Hepatocyte (in vitro differentiated cells): ENCODE measurements around the gene MBOAT2. TPM values are rescaled to one million over a fixed set of nuclear protein-coding genes. Genes with fewer than 3 reads are reported as not detected.

Experiments used
- DNase-seq: peaks from one replicate; pipeline ENCODE4 v3.0.0-alpha.2; 2016; ENCODE audit warnings: low spot score
- H2AFZ ChIP-seq: fragments of 200-600 bp; sonication (generic); 2 replicates; pipeline ENCODE4 v1.6.0; 2016; ENCODE audit warnings: antibody characterized with exemption, mild to moderate bottlenecking
- H3K27ac ChIP-seq: fragments of 200-600 bp; sonication (generic); 2 replicates; pipeline ENCODE4 v1.5.1; 2016; ENCODE audit warnings: mild to moderate bottlenecking
- H3K27me3 ChIP-seq: fragments of 200-600 bp; sonication (generic); 2 replicates; pipeline ENCODE4 v1.6.1; 2016
- H3K36me3 ChIP-seq: fragments of 200-600 bp; sonication (generic); replicated peaks from 2 replicates; pipeline ENCODE4 v1.5.1; 2016; ENCODE audit warnings: low read depth; ENCODE audit not compliant: insufficient read depth
- H3K4me1 ChIP-seq: fragments of 200-600 bp; sonication (generic); 2 replicates; pipeline ENCODE4 v1.5.1; 2016; ENCODE audit warnings: mild to moderate bottlenecking, moderate library complexity; ENCODE audit not compliant: insufficient read depth
- H3K4me2 ChIP-seq: fragments of 200-600 bp; sonication (generic); 2 replicates; pipeline ENCODE4 v1.6.0; 2016
- H3K4me3 ChIP-seq: fragments of 200-600 bp; sonication (generic); 2 replicates; pipeline ENCODE4 v1.5.1; 2016; ENCODE audit warnings: mild to moderate bottlenecking
- H3K79me2 ChIP-seq: fragments of 200-600 bp; sonication (generic); 2 replicates; pipeline ENCODE4 v1.6.0; 2017; ENCODE audit warnings: mild to moderate bottlenecking
- H3K9me2 ChIP-seq: fragments of 200-600 bp; sonication (generic); replicated peaks from 2 replicates; pipeline ENCODE4 v1.6.0; 2017; ENCODE audit warnings: mild to moderate bottlenecking; ENCODE audit not compliant: insufficient read depth
- H3K9me3 ChIP-seq: fragments of 200-600 bp; sonication (generic); 2 replicates; pipeline ENCODE4 v1.5.1; 2016; ENCODE audit warnings: low read depth, mild to moderate bottlenecking
- H4K20me1 ChIP-seq: fragments of 200-600 bp; sonication (generic); 2 replicates; pipeline ENCODE4 v1.6.0; 2016; ENCODE audit warnings: mild to moderate bottlenecking; ENCODE audit not compliant: insufficient read depth, poor library complexity, severe bottlenecking
- EZH2 ChIP-seq: fragments of 200-600 bp; sonication (generic); IDR thresholded peaks from 2 replicates; pipeline ENCODE4 v1.6.1; 2016; ENCODE audit warnings: antibody characterized with exemption, mild to moderate bottlenecking, borderline replicate concordance
- EZH2phosphoT487 ChIP-seq: fragments of 200-600 bp; sonication (generic); IDR thresholded peaks from one replicate; pipeline ENCODE4 v1.6.1; 2018; ENCODE audit warnings: antibody characterized with exemption, mild to moderate bottlenecking, low read depth, moderate library complexity; ENCODE audit not compliant: unreplicated experiment, severe bottlenecking
- WGBS: methylation state at CpG from one replicate; pipeline ENCODE4 v1.1.6; 2016; ENCODE audit warnings: low lambda C conversion rate; ENCODE audit errors: missing lambda C conversion rate; 5-methylcytosine and 5-hydroxymethylcytosine counted together
- polyA plus RNA-seq: library from polyadenylated mRNA; unstranded; fragments of >200 nt; fragmentation: Nextera tagmentation; extraction: Ambion mirVana; gene quantifications from 2 replicates; pipeline ENCODE4 v1.2.1, GENCODE V29; 2016
- total RNA-seq: library from RNA; depleted of rRNA; stranded (reverse); fragments of >200 nt; gene quantifications from 2 replicates; pipeline ENCODE4 v1.2.3, GENCODE V29; 2014
- TF ChIP-seq, protein P1 (sequence below): fragments of 200-600 bp; sonication (generic); IDR thresholded peaks from 2 replicates; pipeline ENCODE4 v1.5.1; 2016; ENCODE audit warnings: antibody characterized with exemption, mild to moderate bottlenecking; ENCODE audit not compliant: poor library complexity

MBOAT2 gene
- total and polyA plus RNA-seq, 2 experiments from 2014 or later = 22.8 to 35.2 TPM

DNA sequence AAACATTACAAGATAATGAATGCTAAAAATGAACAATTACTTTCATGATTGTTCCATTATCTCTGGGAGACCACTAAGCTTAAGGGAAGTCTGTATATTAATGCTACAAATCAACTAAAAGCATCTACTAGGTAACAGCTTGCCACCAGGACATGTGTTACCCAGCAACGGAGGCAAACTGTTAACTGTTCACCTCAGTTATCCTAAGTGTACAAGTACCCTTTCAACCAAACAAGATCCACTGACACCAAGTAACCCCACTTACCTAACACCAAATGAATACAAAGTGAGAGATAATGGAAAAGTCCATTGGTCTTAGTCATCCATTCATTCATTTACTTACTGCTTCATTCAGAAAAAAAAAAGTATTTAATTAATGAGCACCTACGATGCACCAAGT lies 111.4 kb downstream of the MBOAT2 start:
- H3K36me3 ChIP-seq = no peaks in the 10 kb centered on the region
- 76% methylated on average over 2 of the region's 2 CpGs for WGBS
- no peak for DNase-seq

DNA sequence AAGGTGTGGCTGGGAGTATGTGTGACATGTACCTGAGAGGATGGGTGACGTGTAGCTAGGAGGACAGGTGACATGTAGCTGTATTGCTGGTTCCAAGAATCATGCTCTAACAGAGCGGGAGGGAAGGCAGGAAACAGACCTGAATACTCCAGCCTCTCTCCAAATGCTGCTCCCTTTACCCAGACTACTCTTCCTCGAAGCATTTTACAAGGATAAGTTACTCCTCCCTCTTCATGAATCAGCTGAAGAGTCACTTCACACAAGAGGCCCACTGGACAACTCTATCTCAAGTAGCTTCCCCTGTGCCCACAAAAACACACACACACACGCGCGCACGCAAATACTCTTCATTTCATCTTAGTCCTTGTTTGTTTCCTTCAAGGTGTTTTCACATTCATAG lies 113.5 kb downstream of the MBOAT2 start:
- H3K27ac ChIP-seq = no peak overlapping the region
- H4K20me1 ChIP-seq = no peaks in the 10 kb centered on the region
- no peak for DNase-seq
- H3K4me3 ChIP-seq = no peak overlapping the region
- no peaks in the 10 kb centered on the region for H3K9me3 ChIP-seq
- H3K4me2 ChIP-seq = no peak overlapping the region
- H3K27me3 ChIP-seq = no peaks in the 10 kb centered on the region
- H3K36me3 ChIP-seq = no peaks in the 10 kb centered on the region
- 88% methylated on average over 7 of the region's 7 CpGs for WGBS
- peaks cover 12% of the 10 kb centered on the region for H3K4me1 ChIP-seq
- TF ChIP-seq, protein P1, sequence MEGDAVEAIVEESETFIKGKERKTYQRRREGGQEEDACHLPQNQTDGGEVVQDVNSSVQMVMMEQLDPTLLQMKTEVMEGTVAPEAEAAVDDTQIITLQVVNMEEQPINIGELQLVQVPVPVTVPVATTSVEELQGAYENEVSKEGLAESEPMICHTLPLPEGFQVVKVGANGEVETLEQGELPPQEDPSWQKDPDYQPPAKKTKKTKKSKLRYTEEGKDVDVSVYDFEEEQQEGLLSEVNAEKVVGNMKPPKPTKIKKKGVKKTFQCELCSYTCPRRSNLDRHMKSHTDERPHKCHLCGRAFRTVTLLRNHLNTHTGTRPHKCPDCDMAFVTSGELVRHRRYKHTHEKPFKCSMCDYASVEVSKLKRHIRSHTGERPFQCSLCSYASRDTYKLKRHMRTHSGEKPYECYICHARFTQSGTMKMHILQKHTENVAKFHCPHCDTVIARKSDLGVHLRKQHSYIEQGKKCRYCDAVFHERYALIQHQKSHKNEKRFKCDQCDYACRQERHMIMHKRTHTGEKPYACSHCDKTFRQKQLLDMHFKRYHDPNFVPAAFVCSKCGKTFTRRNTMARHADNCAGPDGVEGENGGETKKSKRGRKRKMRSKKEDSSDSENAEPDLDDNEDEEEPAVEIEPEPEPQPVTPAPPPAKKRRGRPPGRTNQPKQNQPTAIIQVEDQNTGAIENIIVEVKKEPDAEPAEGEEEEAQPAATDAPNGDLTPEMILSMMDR = no peak
- TF ChIP-seq EZH2 = no peak
- TF ChIP-seq EZH2phosphoT487 = no peak
- no peaks in the 10 kb centered on the region for H3K79me2 ChIP-seq
- H3K9me2 ChIP-seq = no peaks in the 10 kb centered on the region
- no peak overlapping the region for H2AFZ ChIP-seq

More for the DNA sequence above, 111.4 kb downstream of the MBOAT2 start:
- Histone ChIP-seq H3K4me1 (peaks cover 8% of the 10 kb centered on the region), H4K20me1 (no peaks in the 10 kb centered on the region), H2AFZ (no peak overlapping the region), H3K9me2 (no peaks in the 10 kb centered on the region), H3K27me3 (no peaks in the 10 kb centered on the region), H3K4me2 (no peak overlapping the region), H3K9me3 (no peaks in the 10 kb centered on the region), H3K79me2 (no peaks in the 10 kb centered on the region), H3K4me3 (no peak overlapping the region), H3K27ac (no peak overlapping the region)
- TF ChIP-seq EZH2phosphoT487 (no peak), EZH2 (no peak)
- TF ChIP-seq, protein P1 = no peak

DNA sequence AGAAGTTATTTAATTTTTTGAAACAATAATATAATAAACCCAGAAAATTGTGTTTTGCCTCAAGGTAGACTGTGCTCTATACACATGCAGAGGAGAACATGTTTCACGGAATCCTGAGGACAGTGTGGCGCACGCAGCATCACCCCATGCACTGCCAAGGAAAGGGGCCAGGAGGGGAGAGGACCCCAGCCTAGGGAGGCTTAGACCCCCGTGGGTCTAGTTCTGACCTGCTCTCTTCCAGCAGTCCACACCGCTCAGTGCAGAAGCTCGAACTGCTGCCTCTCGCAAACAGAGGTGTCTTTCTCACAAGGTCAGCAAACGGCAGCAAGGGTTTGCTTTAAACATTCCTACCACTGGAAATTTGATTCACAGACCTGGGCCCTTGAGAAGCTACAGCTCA lies 114.5 kb downstream of the MBOAT2 start:
- H2AFZ ChIP-seq = no peak overlapping the region
- no peak overlapping the region for H3K4me3 ChIP-seq
- H4K20me1 ChIP-seq = no peaks in the 10 kb centered on the region
- no peaks in the 10 kb centered on the region for H3K27me3 ChIP-seq
- no peaks in the 10 kb centered on the region for H3K36me3 ChIP-seq
- H3K9me2 ChIP-seq = no peaks in the 10 kb centered on the region
- DNase-seq = no peak
- H3K4me1 ChIP-seq = peaks cover 11% of the 10 kb centered on the region
- H3K4me2 ChIP-seq = no peak overlapping the region
- TF ChIP-seq EZH2 (no peak), EZH2phosphoT487 (no peak)
- TF ChIP-seq, protein P1 = no peak
- H3K9me3 ChIP-seq = no peaks in the 10 kb centered on the region
- no peaks in the 10 kb centered on the region for H3K79me2 ChIP-seq
- WGBS = 90% methylated on average over 8 of the region's 8 CpGs
- H3K27ac ChIP-seq = no peak overlapping the region

DNA sequence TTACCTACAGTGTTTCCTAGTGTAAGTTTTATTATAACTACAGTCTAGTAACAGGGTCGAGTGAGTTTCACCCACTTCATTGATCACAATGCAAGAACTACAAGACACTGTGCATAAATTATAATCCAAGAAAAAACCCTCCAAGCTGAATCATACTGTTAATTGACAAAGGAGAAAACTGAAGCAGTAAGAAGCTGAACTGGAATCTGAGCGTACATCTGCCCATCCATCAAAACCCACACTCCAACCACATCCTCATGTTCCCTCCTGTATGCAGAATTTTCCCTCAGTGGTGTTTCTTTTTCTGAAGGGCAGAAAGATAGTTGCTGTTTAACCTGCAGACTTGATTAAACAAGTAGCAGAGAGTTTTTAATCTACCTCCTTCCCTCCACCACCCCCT lies 116.6 kb downstream of the MBOAT2 start:
- H4K20me1 ChIP-seq = no peaks in the 10 kb centered on the region
- no peaks in the 10 kb centered on the region for H3K9me2 ChIP-seq
- no peak overlapping the region for H2AFZ ChIP-seq
- 80% methylated on average over 2 of the region's 2 CpGs for WGBS
- H3K79me2 ChIP-seq = no peaks in the 10 kb centered on the region
- H3K36me3 ChIP-seq = no peaks in the 10 kb centered on the region
- TF ChIP-seq EZH2 (no peak), EZH2phosphoT487 (no peak)
- no peak overlapping the region for H3K4me3 ChIP-seq
- no peaks in the 10 kb centered on the region for H3K9me3 ChIP-seq
- no peaks in the 10 kb centered on the region for H3K27me3 ChIP-seq
- H3K27ac ChIP-seq = peak overlapping the region; percentile 87
- H3K4me2 ChIP-seq = no peak overlapping the region
- no peak for DNase-seq
- peaks cover 4% of the 10 kb centered on the region for H3K4me1 ChIP-seq
